K562 (cell line): ENCODE results near the gene ZNF273. TPM values are rescaled to one million over a fixed set of nuclear protein-coding genes. Genes with fewer than 3 reads are reported as not detected.

ENCODE experiments used
- ATAC-seq: fragments of 200-7000 bp; cut with Tn5 transposase; 3 replicates; pipeline ENCODE4 v1.9.1; 2020; ENCODE audit warnings: moderate library complexity
- BruUV-seq: library from RNA; stranded (reverse); fragments of 400-500 nt; replicated peaks from 2 replicates; lab custom pipeline; 2021; lab: Mats Ljungman, UMichigan
- CTCF ChIA-PET: fragments of 300-600 bp; formaldehyde crosslinking; extraction: SDS; loops from one replicate; lab custom pipeline; 2021; ENCODE audit warnings: low intra/inter-chr PET ratio; lab: Yijun Ruan, JAX
- POLR2A ChIA-PET: fragments of 300-600, 350-650 bp; sonication (Branson Sonifier 250); formaldehyde crosslinking; extraction: SDS; loops from one replicate; lab custom pipeline; 2021; ENCODE audit warnings: antibody characterized with exemption, inconsistent platforms; lab: Yijun Ruan, JAX
- DNase-seq, 4 experiments: peaks; one replicate each; pipeline versions ENCODE4 v3.0.0 to v3.0.0-alpha.2; 2011 to 2018; ENCODE audit warnings: low spot score in 3 of 4, mixed read lengths in 3 of 4; ENCODE audit errors: extremely low read depth in 1 of 4
- FAIRE-seq: peaks from 2 replicates; lab custom pipeline; 2011; peaks lifted over from hg19 to GRCh38; lab: Jason Lieb, UNC
- H2AFZ ChIP-seq: 2 replicates; pipeline ENCODE4 v1.6.0; 2011; ENCODE audit warnings: low read depth, low read length, control low read depth, inconsistent platforms
- H3K27ac ChIP-seq: fragments of 200-600 bp; 3 replicates; pipeline ENCODE4 v1.8.0; 2011; ENCODE audit warnings: low read depth, mild to moderate bottlenecking, control low read depth, inconsistent platforms, low read length, moderate library complexity, mixed read lengths; ENCODE audit errors: extremely low read depth
- H3K27me3 ChIP-seq, 2 experiments: fragments of 300-600 bp in 1 of 2; 2 replicates in 1 of 2; 3 replicates in 1 of 2; pipeline versions ENCODE4 v1.6.0 to v1.8.0; 2011; ENCODE audit warnings: inconsistent platforms in 2 of 2, low read length in 2 of 2, mild to moderate bottlenecking in 1 of 2, mixed read lengths in 1 of 2, moderate library complexity in 1 of 2; ENCODE audit not compliant: control insufficient read depth in 2 of 2, insufficient read depth in 2 of 2
- H3K36me3 ChIP-seq: fragments of 300-600 bp; 3 replicates; pipeline ENCODE4 v1.8.0; 2011; ENCODE audit warnings: mild to moderate bottlenecking, low read length, inconsistent platforms; ENCODE audit not compliant: control insufficient read depth, insufficient read depth
- H3K4me1 ChIP-seq, 2 experiments: fragments of 200-600 bp in 1 of 2; replicated peaks in 1 of 2; 2 replicates in 1 of 2; 3 replicates in 1 of 2; pipeline versions ENCODE4 v1.5.1 to v1.8.0; 2011; ENCODE audit warnings: inconsistent platforms in 2 of 2, low read length in 2 of 2, mild to moderate bottlenecking in 1 of 2, mixed read lengths in 1 of 2, moderate library complexity in 1 of 2; ENCODE audit not compliant: control insufficient read depth in 2 of 2, insufficient read depth in 2 of 2
- H3K4me2 ChIP-seq: 2 replicates; pipeline ENCODE4 v1.6.1; 2011; ENCODE audit warnings: low read length, control low read depth, inconsistent platforms, mixed read lengths; ENCODE audit not compliant: insufficient read depth
- H3K4me3 ChIP-seq: fragments of 200-600 bp; sonication (generic), shearing (Covaris generic); 2 replicates; pipeline ENCODE4 v1.5.1; 2016; ENCODE audit warnings: control low read depth, inconsistent platforms
- H3K79me2 ChIP-seq: fragments of 200-600 bp; 3 replicates; pipeline ENCODE4 v1.8.0; 2011; ENCODE audit warnings: low read length, inconsistent platforms; ENCODE audit not compliant: control insufficient read depth, insufficient read depth
- H3K9ac ChIP-seq, 2 experiments: 2 replicates each; pipeline versions ENCODE4 v1.6.0 to v1.6.1; 2011; ENCODE audit warnings: low read depth in 2 of 2, low read length in 2 of 2, control low read depth in 1 of 2, inconsistent platforms in 1 of 2, mild to moderate bottlenecking in 1 of 2, mixed read lengths in 1 of 2; ENCODE audit not compliant: insufficient read depth in 1 of 2
- H3K9me1 ChIP-seq: one replicate; pipeline ENCODE4 v1.6.0; 2011; ENCODE audit warnings: inconsistent platforms, mild to moderate bottlenecking, low read length, moderate library complexity; ENCODE audit not compliant: control insufficient read depth, insufficient read depth
- H3K9me3 ChIP-seq: replicated peaks from 2 replicates; pipeline ENCODE4 v1.5.1; 2011; ENCODE audit warnings: low read depth, low read length, inconsistent platforms; ENCODE audit not compliant: control insufficient read depth, insufficient read depth
- H4K20me1 ChIP-seq: replicated peaks from 2 replicates; pipeline ENCODE4 v1.6.1; 2011; ENCODE audit warnings: low read length, inconsistent platforms, mixed read lengths; ENCODE audit not compliant: control insufficient read depth, insufficient read depth
- ARID3B ChIP-seq: fragments of 250-450 bp; sonication (Bioruptor Pico); IDR thresholded peaks from 2 replicates; pipeline ENCODE4 v1.4.0; 2020; ENCODE audit warnings: borderline replicate concordance
- CBFA2T3 ChIP-seq: fragments of 450-650 bp; IDR thresholded peaks from 2 replicates; pipeline ENCODE4 v1.6.1; 2017
- MAFK ChIP-seq: IDR thresholded peaks from 2 replicates; pipeline ENCODE4 v1.6.1; 2011; ENCODE audit warnings: low read length, improper control_type of control experiment
- RBM22 ChIP-seq: fragments of 200-400 bp; formaldehyde crosslinking; IDR thresholded peaks from 2 replicates; pipeline ENCODE4 v1.6.1; 2018; ENCODE audit warnings: low read length, low read depth; ENCODE audit not compliant: poor library complexity, severe bottlenecking
- SNRNP70 ChIP-seq: fragments of 200-400 bp; formaldehyde crosslinking; optimal IDR thresholded peaks from 2 replicates; pipeline ENCODE3; 2017; ENCODE audit warnings: low read depth, low read length
- ZBTB11 ChIP-seq, 3 experiments: fragments of 200-800 bp in 1 of 3; fragments of 250-450 bp in 1 of 3; fragments of 450-650 bp in 1 of 3; sonication (Bioruptor Pico) in 1 of 3; sonication (Bioruptor generic) in 1 of 3; formaldehyde crosslinking in 1 of 3; IDR thresholded peaks; 2 replicates each; pipeline versions ENCODE4 v1.6.1 to v1.8.0; 2016 to 2022; ENCODE audit warnings: mild to moderate bottlenecking in 2 of 3, missing genetic modification characterization in 2 of 3, missing compliant biosample characterization in 1 of 3, moderate library complexity in 1 of 3
- ZFX ChIP-seq: sonication (generic); formaldehyde crosslinking; IDR thresholded peaks from 2 replicates; pipeline ENCODE4 v1.8.0; 2022; ENCODE audit warnings: mild to moderate bottlenecking, missing genetic modification reagents, moderate library complexity
- ZNF143 ChIP-seq: sonication (generic); formaldehyde crosslinking; IDR thresholded peaks from 2 replicates; pipeline ENCODE4 v1.9.0; 2022; ENCODE audit warnings: mild to moderate bottlenecking, missing genetic modification reagents
- WGBS: fragments of 100-300 bp; shearing (Covaris generic); methylation state at CpG from one replicate; pipeline ENCODE4 v1.1.6; 2016; ENCODE audit warnings: low coverage, mixed read lengths; ENCODE audit not compliant: insufficient coverage; ENCODE audit errors: missing lambda C conversion rate; 5-methylcytosine and 5-hydroxymethylcytosine counted together
- in situ Hi-C: fragments of 300-500 bp; cut with MboI; formaldehyde crosslinking; loops from 4 replicates; pipeline ENCODE4 v1.15.0; 2018; ENCODE audit warnings: inconsistent platforms, mixed read lengths
- intact Hi-C: fragments of 100-400 bp; cut with micrococcal nuclease; formaldehyde crosslinking; loops from 2 replicates; pipeline ENCODE4 v1.14.2; 2022
- polyA plus RNA-seq, 8 experiments: library from polyadenylated mRNA; depleted of rRNA in 4 of 8; stranded (reverse) in 5 of 8; unstranded in 3 of 8; fragments of >200 nt; fragmentation: Nextera tagmentation in 2 of 8; fragmentation: Illumina TruSeq in 1 of 8; extraction: Ambion mirVana in 2 of 8; extraction: Trizol in 1 of 8; gene quantifications; 2 replicates each; pipeline versions ENCODE4 v1.2.1 to v1.2.3, GENCODE V29; 2011 to 2014; ENCODE audit warnings: inconsistent platforms in 1 of 8, missing spikeins in 1 of 8
- total RNA-seq, 7 experiments: library from RNA; depleted of rRNA in 6 of 7; stranded (reverse); fragments of >200 nt in 6 of 7; fragmentation: Illumina TruSeq in 2 of 7; extraction: Trizol in 2 of 7; gene quantifications; 2 replicates each; pipeline versions ENCODE4 v1.2.1 to v1.2.3, GENCODE V29; 2011 to 2021; ENCODE audit warnings: low replicate concordance in 1 of 7
- TF ChIP-seq, protein P1 (sequence below): sonication (generic); formaldehyde crosslinking; IDR thresholded peaks from 2 replicates; pipeline ENCODE4 v1.8.1; 2023; ENCODE audit warnings: mild to moderate bottlenecking, missing genetic modification reagents, moderate library complexity
- TF ChIP-seq, protein P2 (sequence below): IDR thresholded peaks from 2 replicates; pipeline ENCODE4 v1.6.1; 2011; ENCODE audit not compliant: insufficient read length; ENCODE audit errors: extremely low read depth

The ZNF273 gene
- total and polyA plus RNA-seq, 9 of the 15 experiments (the other 6 are each of a cell fraction or from before 2014, with no cell fraction given) = 13.3 to 37.0 (median 20.7) TPM

DNA sequence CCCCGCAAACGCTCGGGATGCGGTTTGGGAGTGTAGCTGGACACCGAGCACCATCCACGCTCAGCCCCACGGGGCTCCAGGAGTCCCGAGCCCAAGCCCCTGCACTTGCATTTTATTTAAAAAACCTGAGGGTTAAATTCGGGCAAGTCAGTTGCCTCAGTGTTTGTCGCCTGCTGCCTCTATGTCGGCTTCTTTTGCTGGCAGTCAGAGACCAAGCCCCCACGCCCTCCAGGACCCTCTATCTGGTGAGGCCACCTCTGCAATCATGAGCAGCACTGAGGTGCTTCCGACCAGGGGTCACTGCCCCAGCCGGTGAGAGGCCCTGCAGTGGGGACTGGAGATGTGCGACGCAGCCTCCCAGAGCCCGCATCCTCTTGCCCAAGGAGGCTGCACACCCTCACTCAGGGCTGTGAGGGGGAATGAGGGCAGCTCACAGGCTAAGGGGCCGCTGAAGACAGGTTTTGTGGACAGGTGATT is 13.3 kb upstream of the ZNF273 start:
- H3K4me3 ChIP-seq = no peak overlapping the region
- BruUV-seq = no TSS peak
- H2AFZ ChIP-seq = no peak overlapping the region

More for the DNA sequence above, 13.3 kb upstream of the ZNF273 start:
- in situ Hi-C loops = no loop called here
- no peaks in the 10 kb centered on the region for H3K9me1 ChIP-seq
- no peak overlapping the region for H3K9ac ChIP-seq
- H3K9me3 ChIP-seq = peaks cover 5% of the 10 kb centered on the region; the same call in 1 of the 2 replicates
- H3K79me2 ChIP-seq = no peaks in the 10 kb centered on the region
- ChIA-PET CTCF (no interaction called here), POLR2A (no interaction called here)
- no peaks in the 10 kb centered on the region for H3K36me3 ChIP-seq
- H3K4me2 ChIP-seq = no peak overlapping the region
- no peaks in the 10 kb centered on the region for H3K27me3 ChIP-seq
- ATAC-seq (no peak), DNase-seq (no peak), FAIRE-seq (no peak)
- intact Hi-C loops = loop anchor here (2.0 kb wide), 1 partner anchor 17 kb away; no protein-coding TSS in a partner anchor
- no peaks in the 10 kb centered on the region for H4K20me1 ChIP-seq
- no peak overlapping the region for H3K27ac ChIP-seq
- H3K4me1 ChIP-seq = peaks cover 45 to 52% of the 10 kb centered on the region in 2 experiments; a peak in 4 of 5 replicates
- TF ChIP-seq ZFX (CRISPR knock-in tag) = no peak
- no peak for TF ChIP-seq SNRNP70
- no peak for TF ChIP-seq CBFA2T3
- TF ChIP-seq, protein P1, sequence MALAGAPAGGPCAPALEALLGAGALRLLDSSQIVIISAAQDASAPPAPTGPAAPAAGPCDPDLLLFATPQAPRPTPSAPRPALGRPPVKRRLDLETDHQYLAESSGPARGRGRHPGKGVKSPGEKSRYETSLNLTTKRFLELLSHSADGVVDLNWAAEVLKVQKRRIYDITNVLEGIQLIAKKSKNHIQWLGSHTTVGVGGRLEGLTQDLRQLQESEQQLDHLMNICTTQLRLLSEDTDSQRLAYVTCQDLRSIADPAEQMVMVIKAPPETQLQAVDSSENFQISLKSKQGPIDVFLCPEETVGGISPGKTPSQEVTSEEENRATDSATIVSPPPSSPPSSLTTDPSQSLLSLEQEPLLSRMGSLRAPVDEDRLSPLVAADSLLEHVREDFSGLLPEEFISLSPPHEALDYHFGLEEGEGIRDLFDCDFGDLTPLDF = no peak
- no peak for TF ChIP-seq ZNF143 (CRISPR knock-in tag)
- no peak for TF ChIP-seq MAFK
- TF ChIP-seq RBM22 = no peak
- no peak for TF ChIP-seq ARID3B (CRISPR knock-in tag)
- TF ChIP-seq, protein P2, sequence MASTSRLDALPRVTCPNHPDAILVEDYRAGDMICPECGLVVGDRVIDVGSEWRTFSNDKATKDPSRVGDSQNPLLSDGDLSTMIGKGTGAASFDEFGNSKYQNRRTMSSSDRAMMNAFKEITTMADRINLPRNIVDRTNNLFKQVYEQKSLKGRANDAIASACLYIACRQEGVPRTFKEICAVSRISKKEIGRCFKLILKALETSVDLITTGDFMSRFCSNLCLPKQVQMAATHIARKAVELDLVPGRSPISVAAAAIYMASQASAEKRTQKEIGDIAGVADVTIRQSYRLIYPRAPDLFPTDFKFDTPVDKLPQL = no peak
- TF ChIP-seq ZBTB11 (CRISPR knock-in tag; IDR thresholded peaks at IDR 0.05) = no peak
- WGBS = 71% methylated on average over 16 of the region's 18 CpGs
